Measurements from ENCODE around the gene CREB3L1.

Gene CREB3L1

GRCh38 chr11:46367916-46368267 lies 90.4 kb downstream of the CREB3L1 start:
- no peak for DNase-seq

- DNase-seq: peak; percentile 33
Measured at GRCh38 chr11:46369458-46370152, 92.1 kb downstream of the CREB3L1 start.

GRCh38 chr11:46370253-46370652 lies 92.8 kb downstream of the CREB3L1 start:
- no peak for DNase-seq
